Central memory CD8-positive, alpha-beta T cell (primary cell): ENCODE results near the gene DOP1A.
A peak's percentile ranks its signal among the peaks of the same experiment; 100 is the strongest.

Experiments used
- ATAC-seq: fragments of 150-1000 bp; cut with Tn5 transposase; replicated peaks from 2 replicates; pipeline ENCODE4 v1.10.0; 2022; ENCODE audit warnings: mild to moderate bottlenecking, moderate FRiP score, moderate number of reproducible peaks; ENCODE audit not compliant: poor library complexity, severe bottlenecking; ENCODE audit errors: extremely low read depth
- DNase-seq, 2 donors: peaks; one replicate each; pipeline ENCODE4 v3.0.0; 2021; ENCODE audit warnings: low spot score in 2 of 2
- H3K27ac Mint-ChIP-seq: one replicate; pipeline ENCODE4 v1.8.0; 2022; ENCODE audit warnings: low read depth, mild to moderate bottlenecking, moderate library complexity, mixed read lengths
- H3K27me3 Mint-ChIP-seq: one replicate; pipeline ENCODE4 v1.8.0; 2022; ENCODE audit warnings: mixed read lengths
- H3K36me3 Mint-ChIP-seq: one replicate; pipeline ENCODE4 v1.8.0; 2022; ENCODE audit warnings: mild to moderate bottlenecking, moderate library complexity, mixed read lengths; ENCODE audit not compliant: insufficient read depth
- H3K4me1 Mint-ChIP-seq: one replicate; pipeline ENCODE4 v1.8.0; 2022; ENCODE audit warnings: mixed read lengths
- H3K4me3 Mint-ChIP-seq: one replicate; pipeline ENCODE4 v1.8.0; 2022; ENCODE audit warnings: mild to moderate bottlenecking, moderate library complexity, mixed read lengths
- H3K9me3 Mint-ChIP-seq: one replicate; pipeline ENCODE4 v1.8.0; 2022; ENCODE audit warnings: mixed read lengths

Gene DOP1A

GRCh38 chr6:83067448-83068439, at the start of gene DOP1A:
TSS of gene DOP1A (plus strand) at chr6:83067671. CDS start at chr6:83096978, 29,307 bp downstream.
- ATAC-seq, result peak; percentile 89
- H3K9me3 Mint-ChIP-seq, result no peaks in the 10 kb centered on the region
- H3K27ac Mint-ChIP-seq, result peak within 1 kb of the TSS; percentile 90
- peaks cover 6% of the 10 kb centered on the region for H3K36me3 Mint-ChIP-seq
- H3K4me1 Mint-ChIP-seq, result peaks cover 31% of the 10 kb centered on the region
- DNase-seq, result peak; percentile 91 to 95
- H3K4me3 Mint-ChIP-seq, result peak within 1 kb of the TSS; percentile 93
- H3K27me3 Mint-ChIP-seq, result no peaks in the 10 kb centered on the region

GRCh38 chr6:83019741-83020140, 47.7 kb upstream of the DOP1A start:
- Mint-ChIP-seq H3K36me3 (peaks cover 22% of the 10 kb centered on the region), H3K4me3 (no peak overlapping the region), H3K27ac (no peak overlapping the region), H3K4me1 (no peaks in the 10 kb centered on the region), H3K27me3 (no peaks in the 10 kb centered on the region), H3K9me3 (no peaks in the 10 kb centered on the region)
- ATAC-seq (no peak), DNase-seq (no peak)

GRCh38 chr6:83031689-83032088, 35.8 kb upstream of the DOP1A start:
- Mint-ChIP-seq H3K9me3 (peaks cover 5% of the 10 kb centered on the region), H3K27ac (no peak overlapping the region), H3K27me3 (no peaks in the 10 kb centered on the region), H3K4me1 (no peaks in the 10 kb centered on the region), H3K4me3 (no peak overlapping the region), H3K36me3 (peaks cover 1% of the 10 kb centered on the region)
- DNase-seq, result no peak
- no peak for ATAC-seq

- H3K36me3 Mint-ChIP-seq, result peaks cover 1% of the 10 kb centered on the region
- DNase-seq, result no peak
- no peaks in the 10 kb centered on the region for H3K27me3 Mint-ChIP-seq
- no peaks in the 10 kb centered on the region for H3K4me1 Mint-ChIP-seq
- no peak overlapping the region for H3K27ac Mint-ChIP-seq
- no peak overlapping the region for H3K4me3 Mint-ChIP-seq
- H3K9me3 Mint-ChIP-seq, result peaks cover 5% of the 10 kb centered on the region
- ATAC-seq, result no peak
Observed at GRCh38 chr6:83038246-83038645, 29.2 kb upstream of the DOP1A start.

- H3K9me3 Mint-ChIP-seq, result no peaks in the 10 kb centered on the region
- no peaks in the 10 kb centered on the region for H3K27me3 Mint-ChIP-seq
- no peak overlapping the region for H3K27ac Mint-ChIP-seq
- ATAC-seq (no peak), DNase-seq (no peak)
- no peaks in the 10 kb centered on the region for H3K36me3 Mint-ChIP-seq
- H3K4me1 Mint-ChIP-seq, result no peaks in the 10 kb centered on the region
- H3K4me3 Mint-ChIP-seq, result no peak overlapping the region
Observed at GRCh38 chr6:83042467-83043053, 24.9 kb upstream of the DOP1A start.

GRCh38 chr6:83044091-83044768, 23.2 kb upstream of the DOP1A start:
- no peak for DNase-seq
- ATAC-seq, result no peak
- Mint-ChIP-seq H3K4me1 (no peaks in the 10 kb centered on the region), H3K27me3 (no peaks in the 10 kb centered on the region), H3K9me3 (no peaks in the 10 kb centered on the region), H3K27ac (no peak overlapping the region), H3K4me3 (no peak overlapping the region), H3K36me3 (peaks cover 2% of the 10 kb centered on the region)

GRCh38 chr6:83047065-83047754, 20.3 kb upstream of the DOP1A start:
- peaks cover 5% of the 10 kb centered on the region for H3K36me3 Mint-ChIP-seq
- H3K27ac Mint-ChIP-seq, result no peak overlapping the region
- no peaks in the 10 kb centered on the region for H3K27me3 Mint-ChIP-seq
- H3K9me3 Mint-ChIP-seq, result no peaks in the 10 kb centered on the region
- ATAC-seq (no peak), DNase-seq (no peak)
- no peak overlapping the region for H3K4me3 Mint-ChIP-seq
- H3K4me1 Mint-ChIP-seq, result no peaks in the 10 kb centered on the region

GRCh38 chr6:83051377-83052172, 15.9 kb upstream of the DOP1A start:
- H3K4me3 Mint-ChIP-seq, result no peak overlapping the region
- H3K4me1 Mint-ChIP-seq, result no peaks in the 10 kb centered on the region
- H3K27ac Mint-ChIP-seq, result no peak overlapping the region
- peaks cover 7% of the 10 kb centered on the region for H3K36me3 Mint-ChIP-seq
- no peaks in the 10 kb centered on the region for H3K9me3 Mint-ChIP-seq
- H3K27me3 Mint-ChIP-seq, result no peaks in the 10 kb centered on the region
- DNase-seq (no peak), ATAC-seq (no peak)

GRCh38 chr6:83053678-83054077, 13.8 kb upstream of the DOP1A start:
- no peaks in the 10 kb centered on the region for H3K4me1 Mint-ChIP-seq
- H3K4me3 Mint-ChIP-seq, result no peak overlapping the region
- peaks cover 6% of the 10 kb centered on the region for H3K36me3 Mint-ChIP-seq
- DNase-seq, result no peak
- ATAC-seq, result no peak
- H3K27me3 Mint-ChIP-seq, result no peaks in the 10 kb centered on the region
- no peaks in the 10 kb centered on the region for H3K9me3 Mint-ChIP-seq
- no peak overlapping the region for H3K27ac Mint-ChIP-seq

- Mint-ChIP-seq H3K27me3 (no peaks in the 10 kb centered on the region), H3K27ac (no peak overlapping the region), H3K36me3 (peaks cover 5% of the 10 kb centered on the region), H3K4me1 (no peaks in the 10 kb centered on the region), H3K4me3 (no peak overlapping the region), H3K9me3 (no peaks in the 10 kb centered on the region)
- DNase-seq (no peak), ATAC-seq (peak; percentile 19)
Observed at GRCh38 chr6:83055366-83055964, 12.0 kb upstream of the DOP1A start.

GRCh38 chr6:83057705-83058321, 9.7 kb upstream of the DOP1A start:
- H3K9me3 Mint-ChIP-seq, result no peaks in the 10 kb centered on the region
- DNase-seq, result no peak
- H3K27ac Mint-ChIP-seq, result no peak overlapping the region
- H3K4me1 Mint-ChIP-seq, result no peaks in the 10 kb centered on the region
- H3K36me3 Mint-ChIP-seq, result peaks cover 4% of the 10 kb centered on the region
- ATAC-seq, result no peak
- H3K4me3 Mint-ChIP-seq, result no peak overlapping the region
- no peaks in the 10 kb centered on the region for H3K27me3 Mint-ChIP-seq
